ENCODE results near the gene TMEM273.

DNA sequence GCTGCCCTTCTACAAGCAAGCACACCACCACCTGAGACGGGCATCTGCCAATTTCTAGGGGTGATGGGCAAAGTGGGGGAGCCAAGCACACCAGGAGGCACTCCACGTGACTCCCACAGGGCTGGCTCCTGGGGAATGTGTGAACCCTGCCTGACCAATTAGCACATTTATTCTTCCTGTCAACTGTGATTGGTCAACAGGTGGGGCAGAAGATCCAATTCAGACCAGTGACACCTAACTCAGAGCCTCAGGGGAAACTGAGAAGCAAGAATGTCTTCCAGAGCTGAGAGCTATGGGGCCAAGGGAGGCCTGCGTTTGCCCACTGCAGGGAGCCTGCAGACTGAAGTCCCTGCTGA lies 15.4 kb downstream of the TMEM273 start:
- TF ChIP-seq, protein P1, sequence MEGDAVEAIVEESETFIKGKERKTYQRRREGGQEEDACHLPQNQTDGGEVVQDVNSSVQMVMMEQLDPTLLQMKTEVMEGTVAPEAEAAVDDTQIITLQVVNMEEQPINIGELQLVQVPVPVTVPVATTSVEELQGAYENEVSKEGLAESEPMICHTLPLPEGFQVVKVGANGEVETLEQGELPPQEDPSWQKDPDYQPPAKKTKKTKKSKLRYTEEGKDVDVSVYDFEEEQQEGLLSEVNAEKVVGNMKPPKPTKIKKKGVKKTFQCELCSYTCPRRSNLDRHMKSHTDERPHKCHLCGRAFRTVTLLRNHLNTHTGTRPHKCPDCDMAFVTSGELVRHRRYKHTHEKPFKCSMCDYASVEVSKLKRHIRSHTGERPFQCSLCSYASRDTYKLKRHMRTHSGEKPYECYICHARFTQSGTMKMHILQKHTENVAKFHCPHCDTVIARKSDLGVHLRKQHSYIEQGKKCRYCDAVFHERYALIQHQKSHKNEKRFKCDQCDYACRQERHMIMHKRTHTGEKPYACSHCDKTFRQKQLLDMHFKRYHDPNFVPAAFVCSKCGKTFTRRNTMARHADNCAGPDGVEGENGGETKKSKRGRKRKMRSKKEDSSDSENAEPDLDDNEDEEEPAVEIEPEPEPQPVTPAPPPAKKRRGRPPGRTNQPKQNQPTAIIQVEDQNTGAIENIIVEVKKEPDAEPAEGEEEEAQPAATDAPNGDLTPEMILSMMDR (IDR thresholded peaks at IDR 0.05 in 2 of 3, conservative IDR thresholded peaks at IDR 0.05 in 1 of 3; ENCODE audit: control insufficient read depth in 2 of 3, extremely low read depth in 1 of 3, insufficient read depth in 1 of 3, low read depth in 3 of 3, low read length in 3 of 3): no peak
- no peak for TF ChIP-seq RAD21 (IDR thresholded peaks at IDR 0.05; ENCODE audit: insufficient read depth, low read depth, low read length)
- no peak for TF ChIP-seq EZH2 (IDR thresholded peaks at IDR 0.05; ENCODE audit: borderline replicate concordance, control insufficient read depth, low read depth, low read length)
- no peak for TF ChIP-seq POLR2A (IDR thresholded peaks at IDR 0.05; ENCODE audit: low read depth, low read length)
- TF ChIP-seq, protein P2, sequence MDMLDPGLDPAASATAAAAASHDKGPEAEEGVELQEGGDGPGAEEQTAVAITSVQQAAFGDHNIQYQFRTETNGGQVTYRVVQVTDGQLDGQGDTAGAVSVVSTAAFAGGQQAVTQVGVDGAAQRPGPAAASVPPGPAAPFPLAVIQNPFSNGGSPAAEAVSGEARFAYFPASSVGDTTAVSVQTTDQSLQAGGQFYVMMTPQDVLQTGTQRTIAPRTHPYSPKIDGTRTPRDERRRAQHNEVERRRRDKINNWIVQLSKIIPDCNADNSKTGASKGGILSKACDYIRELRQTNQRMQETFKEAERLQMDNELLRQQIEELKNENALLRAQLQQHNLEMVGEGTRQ (IDR thresholded peaks at IDR 0.05; ENCODE audit: borderline replicate concordance, low read depth, low read length): no peak
- no peak for TF ChIP-seq BACH1 (IDR thresholded peaks at IDR 0.05; ENCODE audit: borderline replicate concordance)

All from GM12878 (cell line).